ENCODE measurements around the gene PZP.

- TF ChIP-seq POLR2AphosphoS5 (IDR thresholded peaks at IDR 0.05) (no peak), CTCF (IDR thresholded peaks at IDR 0.05) (no peak), POLR2A (IDR thresholded peaks at IDR 0.05) (no peak)
Measured at GRCh38 chr12:9235519-9235918, 27.3 kb upstream of the PZP start.
